Thymus (tissue), 11 donors: ENCODE measurements around the gene RNF220. TPM values are rescaled to one million over a fixed set of nuclear protein-coding genes. Genes with fewer than 3 reads are reported as not detected.

Source experiments
- DNase-seq, 9 donors: peaks; one replicate each; pipeline ENCODE4 v3.0.0-alpha.2; 2013; ENCODE audit warnings: low spot score in 9 of 9, low read depth in 6 of 9, missing footprints in 1 of 9
- H3K27ac ChIP-seq, 2 donors: one replicate each; pipeline ENCODE4 v1.5.1; 2013; ENCODE audit warnings: control low read depth in 1 of 2, low read depth in 1 of 2, low read length in 1 of 2, mild to moderate bottlenecking in 1 of 2, moderate library complexity in 1 of 2
- H3K27me3 ChIP-seq, 2 donors: one replicate each; pipeline ENCODE4 v1.5.1; 2013; ENCODE audit warnings: low read length in 1 of 2; ENCODE audit not compliant: control insufficient read depth in 2 of 2, insufficient read depth in 1 of 2
- H3K36me3 ChIP-seq, 2 donors: one replicate each; pipeline ENCODE4 v1.5.1; 2013; ENCODE audit warnings: low read length in 1 of 2, mild to moderate bottlenecking in 1 of 2, moderate library complexity in 1 of 2; ENCODE audit not compliant: control insufficient read depth in 2 of 2, insufficient read depth in 2 of 2
- H3K4me1 ChIP-seq, 2 donors: one replicate each; pipeline ENCODE4 v1.5.1; 2013; ENCODE audit warnings: low read length in 2 of 2; ENCODE audit not compliant: control insufficient read depth in 2 of 2, insufficient read depth in 2 of 2
- H3K4me3 ChIP-seq, 2 donors: one replicate each; pipeline ENCODE4 v1.5.1; 2013; ENCODE audit warnings: low read length in 2 of 2, control low read depth in 1 of 2, mild to moderate bottlenecking in 1 of 2
- H3K9me3 ChIP-seq, 2 donors: one replicate each; pipeline ENCODE4 v1.5.1; 2013; ENCODE audit warnings: low read length in 1 of 2, mild to moderate bottlenecking in 1 of 2; ENCODE audit not compliant: control insufficient read depth in 2 of 2, insufficient read depth in 1 of 2
- WGBS: extraction: QIAGEN DNeasy Blood & Tissue Kit; methylation state at CpG from one replicate; pipeline ENCODE4 v1.1.7; 2013; 5-methylcytosine and 5-hydroxymethylcytosine counted together
- polyA plus RNA-seq: library from polyadenylated mRNA; stranded (reverse); fragments of 200-250 nt; gene quantifications from one replicate; pipeline ENCODE4 v1.2.3, GENCODE V29; 2013
- total RNA-seq: library from RNA; stranded (reverse); fragments of 120-200 nt; gene quantifications from one replicate; pipeline ENCODE4 v1.2.4, GENCODE V29; 2013
- donor health status: healthy.

The RNF220 gene
- total and polyA plus RNA-seq, 2 donors: 66.3 to 70.0 TPM

- 84% methylated on average over 12 of the region's 12 CpGs for WGBS
- H3K36me3 ChIP-seq: no peaks in the 10 kb centered on the region
- no peak overlapping the region for H3K4me3 ChIP-seq
- no peaks in the 10 kb centered on the region for H3K27me3 ChIP-seq
- no peak overlapping the region for H3K27ac ChIP-seq
- no peaks in the 10 kb centered on the region for H3K9me3 ChIP-seq
- H3K4me1 ChIP-seq: no peaks in the 10 kb centered on the region
- no peak for DNase-seq
Measured at GRCh38 chr1:44610527-44611148, 205.6 kb downstream of the RNF220 start.

GRCh38 chr1:44611419-44611818 is 206.4 kb downstream of the RNF220 start:
- H3K27me3 ChIP-seq: no peaks in the 10 kb centered on the region
- no peaks in the 10 kb centered on the region for H3K4me1 ChIP-seq
- no peaks in the 10 kb centered on the region for H3K9me3 ChIP-seq
- no peak overlapping the region for H3K4me3 ChIP-seq
- 85% methylated on average over 5 of the region's 5 CpGs for WGBS
- no peak overlapping the region for H3K27ac ChIP-seq
- H3K36me3 ChIP-seq: no peaks in the 10 kb centered on the region
- no peak for DNase-seq

- 91% methylated on average over 4 of the region's 4 CpGs for WGBS
- Histone ChIP-seq H3K4me3 (no peak overlapping the region), H3K27ac (no peak overlapping the region), H3K9me3 (no peaks in the 10 kb centered on the region), H3K27me3 (peaks cover 0 to under 1% of the 10 kb centered on the region in 2 donors), H3K36me3 (no peaks in the 10 kb centered on the region), H3K4me1 (no peaks in the 10 kb centered on the region)
- DNase-seq: no peak
Measured at GRCh38 chr1:44611866-44612265, 206.8 kb downstream of the RNF220 start.

- Histone ChIP-seq H3K27me3 (peaks cover 0 to 2% of the 10 kb centered on the region in 2 donors), H3K4me1 (no peaks in the 10 kb centered on the region), H3K9me3 (no peaks in the 10 kb centered on the region), H3K27ac (no peak overlapping the region), H3K4me3 (no peak overlapping the region), H3K36me3 (no peaks in the 10 kb centered on the region)
- no peak for DNase-seq
- WGBS: 94% methylated on average over 6 of the region's 6 CpGs
Measured at GRCh38 chr1:44613941-44614340, 208.9 kb downstream of the RNF220 start.

GRCh38 chr1:44616284-44616990 is 211.4 kb downstream of the RNF220 start:
- 91% methylated on average over 4 of the region's 4 CpGs for WGBS
- Histone ChIP-seq H3K36me3 (no peaks in the 10 kb centered on the region), H3K27me3 (peaks cover 0 to 2% of the 10 kb centered on the region in 2 donors), H3K4me1 (no peaks in the 10 kb centered on the region), H3K27ac (no peak overlapping the region), H3K4me3 (no peak overlapping the region), H3K9me3 (no peaks in the 10 kb centered on the region)
- no peak for DNase-seq

- Histone ChIP-seq H3K27me3 (peaks cover 0 to 2% of the 10 kb centered on the region in 2 donors), H3K9me3 (no peaks in the 10 kb centered on the region), H3K36me3 (no peaks in the 10 kb centered on the region), H3K4me1 (no peaks in the 10 kb centered on the region), H3K4me3 (no peak overlapping the region), H3K27ac (no peak overlapping the region)
- DNase-seq: no peak
- 89% methylated on average over 63 of the region's 63 CpGs for WGBS
Measured at GRCh38 chr1:44616991-44617702, 212.1 kb downstream of the RNF220 start.

- DNase-seq: no peak
- H3K4me3 ChIP-seq: no peak overlapping the region
- no peaks in the 10 kb centered on the region for H3K36me3 ChIP-seq
- peaks cover 0 to 2% of the 10 kb centered on the region in 2 donors for H3K27me3 ChIP-seq
- no peaks in the 10 kb centered on the region for H3K9me3 ChIP-seq
- 90% methylated on average over 1 of the region's 1 CpG for WGBS
- no peaks in the 10 kb centered on the region for H3K4me1 ChIP-seq
- H3K27ac ChIP-seq: no peak overlapping the region
Measured at GRCh38 chr1:44617703-44618029, 212.6 kb downstream of the RNF220 start.

GRCh38 chr1:44619261-44619900 is 214.3 kb downstream of the RNF220 start:
- Histone ChIP-seq H3K36me3 (no peaks in the 10 kb centered on the region), H3K4me1 (no peaks in the 10 kb centered on the region), H3K9me3 (no peaks in the 10 kb centered on the region), H3K4me3 (no peak overlapping the region), H3K27ac (no peak overlapping the region), H3K27me3 (peaks cover 0 to 2% of the 10 kb centered on the region in 2 donors)
- 96% methylated on average over 12 of the region's 12 CpGs for WGBS
- DNase-seq: no peak

- Histone ChIP-seq H3K4me3 (no peak overlapping the region), H3K36me3 (no peaks in the 10 kb centered on the region), H3K9me3 (no peaks in the 10 kb centered on the region), H3K27me3 (peaks cover 0 to 2% of the 10 kb centered on the region in 2 donors), H3K4me1 (no peaks in the 10 kb centered on the region), H3K27ac (no peak overlapping the region)
- DNase-seq: no peak
- 93% methylated on average over 3 of the region's 3 CpGs for WGBS
Measured at GRCh38 chr1:44620072-44620471, 215.0 kb downstream of the RNF220 start.
